A549 treated with CORT108297 at 1 μM for 4 hours (cell line): ENCODE data around the gene CYP3A5. TPM values are rescaled to one million over a fixed set of nuclear protein-coding genes. Genes with fewer than 3 reads are reported as not detected.

ENCODE experiments used
- total RNA-seq: library from RNA; stranded (reverse); fragments of 200-300 nt; extraction: Qiagen RNA extraction; gene quantifications from 5 replicates; pipeline ENCODE4 v1.2.3, GENCODE V29; 2022

CYP3A5 gene
- 1.3 to 2.5 TPM (median 1.9 TPM) in 5 replicates for total RNA-seq

GRCh38 chr7:99679400-99680191 lies at the start of gene CYP3A5:
TSS of gene CYP3A5 (minus strand) at chr7:99679996. CDS start at chr7:99679896, 100 bp downstream.

GRCh38 chr7:99616359-99617191 lies 63.2 kb downstream of the CYP3A5 start, which contains the start of gene ZSCAN25:
TSS of gene ZSCAN25 (plus strand) at chr7:99616946. CDS start at chr7:99619607, 2,661 bp downstream.

Other genes starting within 250 kb of the CYP3A5 start
- 5.9 to 7.9 TPM (median 6.5 TPM) in 5 replicates for gene PTCD1, start 241.2 kb downstream of the CYP3A5 start, total RNA-seq
- 30.1 to 48.5 TPM (median 44.6 TPM) in 5 replicates for gene CPSF4, start 241.1 kb downstream of the CYP3A5 start, total RNA-seq
- 872 to 1,418 TPM (median 915 TPM) in 5 replicates for gene ATP5MF, start 213.8 kb downstream of the CYP3A5 start, total RNA-seq
- gene ZNF789, start 207.1 kb downstream of the CYP3A5 start, total RNA-seq = 7.3 to 10.1 TPM (median 8.4 TPM) in 5 replicates
- 16.9 to 19.4 TPM (median 18.1 TPM) in 5 replicates for gene ZNF394, start 179.7 kb downstream of the CYP3A5 start, total RNA-seq
- gene ZKSCAN5, start 175.3 kb downstream of the CYP3A5 start, total RNA-seq = 7.8 to 9.9 TPM (median 9.5 TPM) in 5 replicates
- gene FAM200A, start 127.9 kb downstream of the CYP3A5 start, total RNA-seq = 5.8 to 6.6 TPM (median 6.3 TPM) in 5 replicates
- gene ZNF655, start 121.4 kb downstream of the CYP3A5 start, total RNA-seq = 56.3 to 60.1 TPM (median 57.7 TPM) in 5 replicates
- gene TMEM225B, start 81.7 kb downstream of the CYP3A5 start, total RNA-seq = 0.78 to 1.5 TPM (median 1.3 TPM) in 5 replicates
- 7.8 to 9.4 TPM (median 8.7 TPM) in 5 replicates for gene ZSCAN25, start 63.0 kb downstream of the CYP3A5 start, total RNA-seq
- 0.06 TPM in 1 of 5 replicates, not detected in the others for gene CYP3A7, start 55.2 kb upstream of the CYP3A5 start, total RNA-seq
- 0.05 TPM in 1 of 5 replicates, not detected in the others for gene CYP3A4, start 104.2 kb upstream of the CYP3A5 start, total RNA-seq
- not detected in 5 replicates for gene CYP3A43, start 148.0 kb upstream of the CYP3A5 start, total RNA-seq
- not detected in 5 replicates for gene OR2AE1, start 197.0 kb upstream of the CYP3A5 start, total RNA-seq
- gene TRIM4, start 239.5 kb upstream of the CYP3A5 start, total RNA-seq = 24.2 to 32.7 TPM (median 26.6 TPM) in 5 replicates
- gene GJC3, start 249.6 kb upstream of the CYP3A5 start, total RNA-seq = 0.09 to 0.22 TPM (median 0.10 TPM) in 3 of 5 replicates, not detected in the others